Natural killer cell treated with Interleukin-12 subunit alpha and Interleukin-12 subunit beta and Interleukin-15 and Interleukin-18, amount 100 ng/mL, for 72 hours (primary cell): Measurements from ENCODE around the gene FOXP2. TPM values are rescaled to one million over a fixed set of nuclear protein-coding genes. Genes with fewer than 3 reads are reported as not detected.

Experiments
- ATAC-seq, 2 donors: fragments of 150-1000 bp; cut with Tn5 transposase in 1 of 2; sonication (Bioruptor Pico), chemical (Tn5 transposase) in 1 of 2; 2 replicates each; pipeline ENCODE4 v1.10.0; 2021
- DNase-seq: peaks from one replicate; pipeline ENCODE4 v3.0.0; 2022; ENCODE audit warnings: low spot score
- H3K27ac Mint-ChIP-seq, 2 donors: 1 replicate in 1 of 2; 2 replicates in 1 of 2; pipeline ENCODE4 v1.8.0; 2022; ENCODE audit warnings: mixed read lengths in 2 of 2, mild to moderate bottlenecking in 1 of 2, moderate library complexity in 1 of 2
- H3K27me3 Mint-ChIP-seq, 2 donors: 1 replicate in 1 of 2; 2 replicates in 1 of 2; pipeline ENCODE4 v1.8.0; 2022; ENCODE audit warnings: mixed read lengths in 2 of 2
- H3K36me3 Mint-ChIP-seq: one replicate; pipeline ENCODE4 v1.8.0; 2022; ENCODE audit warnings: mixed read lengths
- H3K4me1 Mint-ChIP-seq, 2 donors: 1 replicate in 1 of 2; 2 replicates in 1 of 2; pipeline ENCODE4 v1.8.0; 2022; ENCODE audit warnings: low read depth in 2 of 2, mixed read lengths in 2 of 2, mild to moderate bottlenecking in 1 of 2
- H3K4me3 Mint-ChIP-seq: one replicate; pipeline ENCODE4 v1.8.0; 2022; ENCODE audit warnings: mixed read lengths
- H3K9me3 Mint-ChIP-seq: 2 replicates; pipeline ENCODE4 v1.8.0; 2022; ENCODE audit warnings: mixed read lengths
- total RNA-seq, 2 donors: library from RNA; stranded (reverse); gene quantifications; one replicate each; pipeline ENCODE4 v1.2.3, GENCODE V29; 2022

The FOXP2 gene
- total RNA-seq, 2 donors from 2014 or later, result not detected

GRCh38 chr7:114650491-114650890, 235.9 kb downstream of the FOXP2 start:
- no peak overlapping the region for H3K4me3 Mint-ChIP-seq
- H3K27ac Mint-ChIP-seq, result no peak overlapping the region
- no peaks in the 10 kb centered on the region for H3K36me3 Mint-ChIP-seq
- ATAC-seq (no peak), DNase-seq (no peak)
- peaks cover 0 to 6% of the 10 kb centered on the region in 2 donors for H3K27me3 Mint-ChIP-seq
- H3K9me3 Mint-ChIP-seq, result peaks cover 3% of the 10 kb centered on the region
- H3K4me1 Mint-ChIP-seq, result no peaks in the 10 kb centered on the region

DNA sequence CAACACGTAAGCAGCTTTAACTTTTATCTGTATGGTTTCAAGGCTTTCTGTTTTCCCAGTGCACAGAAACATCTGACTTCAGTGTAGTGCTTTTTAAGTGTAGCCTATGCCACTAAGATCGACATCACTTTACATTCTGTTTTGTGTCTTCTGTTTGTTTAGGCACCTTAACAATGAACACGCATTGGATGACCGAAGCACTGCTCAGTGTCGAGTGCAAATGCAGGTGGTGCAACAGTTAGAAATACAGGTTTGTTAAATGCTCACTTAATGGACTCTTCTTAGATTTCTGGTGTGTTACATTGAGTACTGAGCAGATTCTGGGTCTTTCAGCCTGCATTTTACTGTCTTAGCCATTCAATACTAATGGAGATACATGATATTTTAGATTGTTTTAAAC, 237.4 kb downstream of the FOXP2 start:
- ATAC-seq, result no peak
- Mint-ChIP-seq H3K27me3 (peaks cover 0 to 6% of the 10 kb centered on the region in 2 donors), H3K27ac (no peak overlapping the region)

GRCh38 chr7:114653364-114654088, 238.9 kb downstream of the FOXP2 start:
- ATAC-seq, result no peak
- no peaks in the 10 kb centered on the region for H3K4me1 Mint-ChIP-seq
- H3K4me3 Mint-ChIP-seq, result no peak overlapping the region
- no peak overlapping the region for H3K27ac Mint-ChIP-seq
- DNase-seq, result no peak
- H3K27me3 Mint-ChIP-seq, result peaks cover 0 to 6% of the 10 kb centered on the region in 2 donors
- H3K9me3 Mint-ChIP-seq, result peaks cover 3% of the 10 kb centered on the region
- H3K36me3 Mint-ChIP-seq, result no peaks in the 10 kb centered on the region

More for the DNA sequence above, 237.4 kb downstream of the FOXP2 start:
- no peak for DNase-seq
- Mint-ChIP-seq H3K4me3 (no peak overlapping the region), H3K4me1 (no peaks in the 10 kb centered on the region), H3K9me3 (peaks cover 3% of the 10 kb centered on the region), H3K36me3 (no peaks in the 10 kb centered on the region)

DNA sequence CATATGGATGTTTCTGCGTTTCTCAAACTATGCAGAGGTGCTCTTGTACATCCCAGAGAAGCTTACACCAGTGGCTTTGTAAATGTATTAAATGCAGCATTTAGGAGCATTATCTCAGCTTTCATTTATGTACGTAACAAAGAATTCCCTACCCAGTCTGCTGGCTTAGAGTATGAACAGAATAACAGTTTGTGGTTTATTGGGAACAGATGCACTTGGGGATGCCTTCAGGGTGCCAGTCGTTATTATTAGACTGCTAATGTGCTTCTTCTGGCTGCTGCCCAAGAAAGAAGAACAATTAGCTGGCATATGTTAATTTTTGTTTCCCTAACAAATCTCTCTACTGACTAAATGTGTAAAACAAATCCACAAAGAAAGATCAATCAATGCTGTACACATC, 241.9 kb downstream of the FOXP2 start:
- H3K4me1 Mint-ChIP-seq, result no peaks in the 10 kb centered on the region
- peaks cover 3% of the 10 kb centered on the region for H3K9me3 Mint-ChIP-seq
- DNase-seq (no peak), ATAC-seq (no peak)
- peaks cover 0 to 6% of the 10 kb centered on the region in 2 donors for H3K27me3 Mint-ChIP-seq
- H3K27ac Mint-ChIP-seq, result no peak overlapping the region
- H3K36me3 Mint-ChIP-seq, result no peaks in the 10 kb centered on the region
- H3K4me3 Mint-ChIP-seq, result no peak overlapping the region

- Mint-ChIP-seq H3K4me1 (no peaks in the 10 kb centered on the region), H3K36me3 (no peaks in the 10 kb centered on the region), H3K4me3 (no peak overlapping the region), H3K9me3 (peaks cover 3% of the 10 kb centered on the region), H3K27ac (no peak overlapping the region), H3K27me3 (peaks cover 0 to 6% of the 10 kb centered on the region in 2 donors)
- ATAC-seq (no peak), DNase-seq (no peak)
Observed at GRCh38 chr7:114657279-114657678, 242.7 kb downstream of the FOXP2 start.

DNA sequence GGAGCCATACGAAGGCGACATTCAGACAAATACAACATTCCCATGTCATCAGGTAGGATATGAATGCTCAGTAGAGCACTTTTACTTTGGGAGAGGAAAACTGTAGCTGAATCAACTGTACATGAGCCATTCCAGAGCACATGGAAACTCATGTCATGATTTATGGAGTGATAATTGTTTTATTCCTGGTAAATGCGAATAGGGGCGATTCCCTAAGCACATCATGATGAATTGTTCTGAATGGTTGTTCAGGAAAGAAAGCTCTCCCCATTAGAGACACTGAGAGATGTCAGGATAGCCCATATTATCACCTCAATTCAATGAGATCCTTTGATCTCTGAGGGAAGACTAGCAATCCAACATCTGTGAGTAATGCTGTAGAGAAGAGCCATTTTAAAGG, 243.6 kb downstream of the FOXP2 start:
- peaks cover 3% of the 10 kb centered on the region for H3K9me3 Mint-ChIP-seq
- ATAC-seq (no peak), DNase-seq (no peak)
- H3K4me3 Mint-ChIP-seq, result no peak overlapping the region
- no peak overlapping the region for H3K27ac Mint-ChIP-seq
- no peaks in the 10 kb centered on the region for H3K4me1 Mint-ChIP-seq
- no peaks in the 10 kb centered on the region for H3K36me3 Mint-ChIP-seq
- peaks cover 0 to 6% of the 10 kb centered on the region in 2 donors for H3K27me3 Mint-ChIP-seq

DNA sequence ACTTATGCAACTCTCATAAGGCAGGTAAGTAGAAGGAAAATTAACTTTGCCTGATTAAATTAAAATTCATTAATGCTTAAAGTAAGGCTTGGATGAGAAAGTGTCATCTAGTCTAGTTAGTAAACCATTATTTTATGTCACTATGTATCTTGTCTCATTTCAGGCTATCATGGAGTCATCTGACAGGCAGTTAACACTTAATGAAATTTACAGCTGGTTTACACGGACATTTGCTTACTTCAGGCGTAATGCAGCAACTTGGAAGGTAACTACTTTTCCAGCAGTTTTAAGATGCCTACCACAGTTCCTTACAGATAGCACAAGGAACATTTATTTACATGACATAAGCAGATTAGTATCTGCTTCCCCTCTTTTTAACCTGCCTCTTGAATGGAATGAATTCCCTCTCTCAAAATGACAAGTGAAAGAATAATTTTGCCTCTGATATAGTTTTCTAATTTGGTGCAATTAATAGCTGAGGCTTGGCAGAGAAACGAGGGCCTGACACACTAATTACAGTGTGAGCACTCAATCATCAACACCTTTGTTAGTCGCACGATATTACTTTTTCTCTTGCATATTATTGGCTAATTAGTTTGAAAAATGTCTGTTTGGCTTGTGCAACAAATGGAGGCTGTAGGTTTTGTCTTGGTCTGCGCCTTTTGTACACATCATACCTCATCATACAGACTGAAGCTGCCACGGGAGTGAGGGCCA, 245.0 kb downstream of the FOXP2 start:
- no peak overlapping the region for H3K27ac Mint-ChIP-seq
- DNase-seq (no peak), ATAC-seq (no peak)
- H3K27me3 Mint-ChIP-seq, result no peaks in the 10 kb centered on the region
- H3K4me1 Mint-ChIP-seq, result no peaks in the 10 kb centered on the region
- H3K4me3 Mint-ChIP-seq, result no peak overlapping the region
- no peaks in the 10 kb centered on the region for H3K9me3 Mint-ChIP-seq
- no peaks in the 10 kb centered on the region for H3K36me3 Mint-ChIP-seq

GRCh38 chr7:114660126-114660486, 245.5 kb downstream of the FOXP2 start:
- ATAC-seq (no peak), DNase-seq (no peak)
- Mint-ChIP-seq H3K27ac (no peak overlapping the region), H3K4me1 (no peaks in the 10 kb centered on the region), H3K9me3 (no peaks in the 10 kb centered on the region), H3K36me3 (no peaks in the 10 kb centered on the region), H3K27me3 (no peaks in the 10 kb centered on the region), H3K4me3 (no peak overlapping the region)

DNA sequence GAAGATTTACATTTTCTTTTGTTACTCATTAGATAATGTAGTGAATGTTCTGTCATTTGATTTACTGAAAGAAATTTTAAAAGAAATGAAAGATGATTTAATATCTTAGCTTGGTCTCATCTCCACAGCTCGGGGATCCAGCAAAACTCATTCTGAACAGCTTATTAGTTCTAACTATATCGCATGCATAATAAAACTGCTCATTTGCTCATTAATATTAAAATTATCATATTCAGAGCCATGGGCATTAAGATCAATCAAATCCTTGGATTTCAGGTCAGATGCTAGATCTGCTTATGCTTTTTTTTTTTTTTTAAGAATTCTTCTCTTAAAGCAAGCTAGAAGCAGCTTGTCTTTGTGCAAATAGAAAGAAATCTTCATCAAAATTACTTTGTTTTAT, 246.1 kb downstream of the FOXP2 start:
- Mint-ChIP-seq H3K27me3 (no peaks in the 10 kb centered on the region), H3K36me3 (no peaks in the 10 kb centered on the region), H3K27ac (no peak overlapping the region), H3K9me3 (no peaks in the 10 kb centered on the region), H3K4me1 (no peaks in the 10 kb centered on the region), H3K4me3 (no peak overlapping the region)
- no peak for ATAC-seq
- DNase-seq, result no peak

DNA sequence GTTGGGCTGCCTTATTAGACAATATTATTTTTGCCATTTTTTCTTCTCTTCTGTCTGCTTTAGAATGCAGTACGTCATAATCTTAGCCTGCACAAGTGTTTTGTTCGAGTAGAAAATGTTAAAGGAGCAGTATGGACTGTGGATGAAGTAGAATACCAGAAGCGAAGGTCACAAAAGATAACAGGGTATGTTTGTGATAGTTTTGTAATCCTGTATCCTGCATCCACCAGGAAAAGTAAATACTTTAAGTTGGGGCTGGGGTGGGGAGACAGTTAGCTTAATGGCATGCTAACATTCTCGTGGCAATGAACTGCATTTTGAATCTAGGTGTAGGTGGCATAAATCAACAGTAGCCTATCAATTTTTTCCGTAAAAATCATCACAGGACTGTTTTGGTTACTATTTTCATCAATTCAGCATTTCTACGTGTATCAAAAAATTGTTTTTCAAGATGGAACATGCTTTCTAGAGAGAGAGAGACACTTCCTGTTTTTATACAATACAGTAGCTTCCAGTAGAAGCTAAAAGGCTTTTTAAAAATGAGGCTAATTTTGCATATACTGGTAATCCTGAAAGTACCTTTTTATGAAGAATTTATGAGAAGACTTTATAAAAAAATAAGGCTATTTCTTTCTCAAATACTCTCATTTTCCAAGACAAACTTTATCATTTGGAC, 247.5 kb downstream of the FOXP2 start:
- ATAC-seq, result no peak
- H3K27ac Mint-ChIP-seq, result no peak overlapping the region

GRCh38 chr7:114663502-114663901, 248.9 kb downstream of the FOXP2 start:
- no peak overlapping the region for H3K27ac Mint-ChIP-seq
- no peak overlapping the region for H3K4me3 Mint-ChIP-seq
- DNase-seq (no peak), ATAC-seq (no peak)
- H3K36me3 Mint-ChIP-seq, result no peaks in the 10 kb centered on the region
- H3K27me3 Mint-ChIP-seq, result no peaks in the 10 kb centered on the region
- H3K4me1 Mint-ChIP-seq, result no peaks in the 10 kb centered on the region
- H3K9me3 Mint-ChIP-seq, result peaks cover 2% of the 10 kb centered on the region

More for the DNA sequence above, 247.5 kb downstream of the FOXP2 start:
- no peaks in the 10 kb centered on the region for H3K36me3 Mint-ChIP-seq
- H3K27me3 Mint-ChIP-seq, result no peaks in the 10 kb centered on the region
- DNase-seq, result no peak
- no peak overlapping the region for H3K4me3 Mint-ChIP-seq
- H3K4me1 Mint-ChIP-seq, result no peaks in the 10 kb centered on the region
- no peaks in the 10 kb centered on the region for H3K9me3 Mint-ChIP-seq

- ATAC-seq, result no peak
- no peak for DNase-seq
- Mint-ChIP-seq H3K36me3 (no peaks in the 10 kb centered on the region), H3K27ac (no peak overlapping the region), H3K4me3 (no peak overlapping the region), H3K27me3 (no peaks in the 10 kb centered on the region), H3K9me3 (peaks cover 3% of the 10 kb centered on the region), H3K4me1 (no peaks in the 10 kb centered on the region)
Observed at GRCh38 chr7:114670676-114671075, 256.1 kb downstream of the FOXP2 start.

DNA sequence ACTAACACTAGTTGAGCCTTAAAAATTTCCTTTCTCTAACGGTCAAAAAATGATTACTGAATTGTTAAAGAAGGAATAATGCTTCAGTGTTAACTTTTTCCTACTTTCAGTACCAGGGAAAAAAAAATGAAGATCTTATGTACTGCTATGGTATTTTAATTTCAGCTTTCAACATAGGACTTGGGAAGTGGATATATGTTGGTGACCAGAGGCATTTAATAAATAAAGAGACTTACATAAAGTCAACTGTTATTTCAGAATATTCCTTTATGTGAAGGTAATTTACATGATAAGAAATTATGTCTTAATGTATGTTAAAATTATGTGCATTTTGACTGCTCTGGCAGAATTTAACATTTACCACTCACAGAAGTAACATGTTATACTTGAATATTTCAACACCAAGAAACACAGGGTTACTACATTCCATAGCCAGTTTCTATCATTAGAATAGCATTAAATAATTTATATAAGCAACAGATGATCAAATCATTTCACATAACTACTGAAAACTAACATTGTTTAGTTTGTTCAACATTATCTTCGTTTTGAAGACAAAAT, 257.0 kb downstream of the FOXP2 start:
- ATAC-seq (no peak), DNase-seq (no peak)
- Mint-ChIP-seq H3K9me3 (peaks cover 3% of the 10 kb centered on the region), H3K36me3 (no peaks in the 10 kb centered on the region), H3K27ac (no peak overlapping the region), H3K27me3 (no peaks in the 10 kb centered on the region), H3K4me1 (no peaks in the 10 kb centered on the region), H3K4me3 (no peak overlapping the region)

- DNase-seq (no peak), ATAC-seq (no peak)
- no peak overlapping the region for H3K4me3 Mint-ChIP-seq
- no peaks in the 10 kb centered on the region for H3K4me1 Mint-ChIP-seq
- H3K27me3 Mint-ChIP-seq, result peaks cover 0 to 7% of the 10 kb centered on the region in 2 donors
- H3K9me3 Mint-ChIP-seq, result peaks cover 10% of the 10 kb centered on the region
- H3K27ac Mint-ChIP-seq, result no peak overlapping the region
- H3K36me3 Mint-ChIP-seq, result no peaks in the 10 kb centered on the region
Observed at GRCh38 chr7:114678116-114678515, 263.5 kb downstream of the FOXP2 start.
